Hematopoietic multipotent progenitor cell treated with erythropoietin and hydrocortisone succinate and interleukin-3 and kit ligand, for 4 days (in vitro differentiated cells): ENCODE results near the gene EVI5.
"Not testable (repeated sequence)": the region's sequence is repeated elsewhere in the genome, so short reads cannot be mapped to it uniquely, and the experiment has no call there.

Experiments
- DNase-seq: peaks from one replicate; pipeline ENCODE4 v3.0.0-alpha.2; 2015

The EVI5 gene

GRCh38 chr1:92567211-92567868 is 217.6 kb downstream of the EVI5 start:
- DNase-seq: peak; percentile 48

DNA sequence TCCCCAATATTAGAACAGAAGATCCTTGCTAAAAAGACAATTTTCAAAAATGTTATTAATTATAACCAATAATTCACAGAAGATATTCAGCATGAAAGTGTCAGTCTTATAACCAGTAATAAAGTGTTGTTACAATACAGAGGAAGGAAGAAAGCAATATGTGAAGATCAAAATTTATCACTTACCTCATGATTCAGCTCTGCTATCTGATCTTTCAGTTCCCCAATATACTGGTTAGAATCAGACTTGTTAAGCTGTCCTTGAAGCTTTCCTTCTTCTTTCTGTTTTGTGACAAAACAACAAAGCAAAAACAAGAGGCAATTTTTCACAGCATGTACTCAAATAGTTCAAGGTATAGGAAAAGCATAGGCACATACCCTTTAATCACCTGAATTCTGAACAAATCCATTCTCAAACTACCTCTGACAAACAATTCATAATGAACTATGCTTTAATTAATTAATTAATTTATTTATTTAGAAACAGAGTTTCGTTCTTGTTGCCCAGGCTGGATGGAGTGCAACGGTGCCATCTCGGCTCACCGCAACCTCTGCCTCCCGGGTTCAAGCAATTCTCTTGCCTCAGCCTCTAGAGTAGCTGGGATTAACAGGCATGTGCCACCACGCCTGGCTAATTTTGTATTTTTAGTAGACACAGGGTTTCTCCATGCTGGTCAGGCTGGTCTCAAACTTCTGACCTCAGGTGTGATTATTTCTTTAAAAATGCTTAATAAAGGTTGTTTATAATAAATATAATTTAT is 221.3 kb downstream of the EVI5 start:
- peak; percentile 65 for DNase-seq

DNA sequence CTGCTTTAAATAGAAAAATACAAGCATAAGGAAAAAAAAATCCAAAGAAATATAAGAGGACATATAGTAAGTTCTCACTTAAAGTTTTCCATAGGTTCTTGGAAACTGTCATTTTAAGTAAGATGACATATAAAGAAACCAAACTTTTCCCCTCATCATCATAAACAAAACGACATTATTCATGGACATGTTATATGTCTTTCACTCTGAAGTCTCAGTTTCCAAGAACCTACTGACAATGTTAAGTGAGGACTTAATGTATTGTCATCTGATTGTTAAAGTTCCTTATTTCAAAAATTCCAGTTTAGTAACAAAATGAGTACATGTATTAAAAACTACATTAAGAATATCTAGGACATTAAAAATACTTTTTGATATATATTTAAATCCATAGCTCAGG is 228.6 kb downstream of the EVI5 start:
- no peak for DNase-seq

GRCh38 chr1:92554216-92554615 is 230.7 kb downstream of the EVI5 start:
- no peak for DNase-seq

DNA sequence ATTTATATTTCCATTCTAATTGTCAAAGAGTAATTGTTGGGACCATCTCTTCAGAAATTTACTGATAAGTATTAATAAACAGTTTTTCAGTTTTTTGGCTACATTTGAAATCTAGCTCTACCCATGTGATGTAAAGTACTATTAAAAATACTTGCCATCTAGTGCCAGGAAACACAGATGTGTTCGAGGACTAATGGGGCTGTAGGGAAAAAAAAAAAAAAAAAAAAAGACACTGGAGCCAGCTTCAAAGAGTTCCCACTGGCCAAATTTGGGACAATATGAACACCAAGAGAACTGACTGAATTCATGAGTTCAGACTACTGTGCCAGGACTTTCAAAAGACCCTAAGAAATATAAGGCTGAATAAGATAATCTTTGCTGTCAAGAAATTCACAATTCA is 233.0 kb downstream of the EVI5 start:
- no peak for DNase-seq

DNA sequence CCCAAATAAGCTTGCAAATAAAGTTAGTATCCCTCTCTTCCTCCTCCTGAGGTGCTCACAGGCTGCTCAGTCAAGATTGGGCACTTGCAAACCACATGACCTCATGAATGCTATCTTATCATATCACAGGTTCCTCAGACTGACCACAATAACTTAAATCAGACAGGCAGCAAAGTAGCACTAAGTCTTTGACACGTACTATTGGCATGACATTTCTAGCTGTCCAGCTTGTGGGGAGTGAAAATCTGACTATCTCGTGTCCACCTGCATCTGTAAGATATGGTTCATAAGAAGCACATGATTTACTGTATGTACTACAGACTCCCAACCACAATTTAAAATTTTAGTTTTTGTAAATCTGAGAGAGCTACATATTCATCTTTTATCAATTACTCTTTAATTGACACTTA is 240.1 kb downstream of the EVI5 start:
- DNase-seq: peak; percentile 97

GRCh38 chr1:92543131-92544055 is 241.5 kb downstream of the EVI5 start:
- DNase-seq: peak; percentile 19

- DNase-seq: no peak
These were observed 246.4 kb downstream of the EVI5 start for GRCh38 chr1:92538413-92539061.

DNA sequence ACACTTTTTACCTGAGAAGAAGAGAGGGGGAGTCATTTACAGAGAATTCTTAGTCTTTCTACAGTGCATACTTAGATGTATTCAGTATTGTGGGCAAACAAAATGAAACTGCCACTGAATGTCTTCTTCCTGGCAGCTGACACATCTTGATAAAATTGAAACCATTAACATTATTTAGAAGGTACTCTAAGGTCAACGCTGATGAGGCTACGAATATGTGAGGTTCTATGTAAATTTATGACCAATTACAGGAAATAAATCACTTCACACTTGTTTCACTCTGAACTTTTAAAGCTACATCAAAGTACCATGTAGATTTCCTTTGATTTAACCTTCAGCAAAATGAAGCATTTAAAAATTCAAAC is 246.9 kb downstream of the EVI5 start:
- DNase-seq: peak; percentile 60

GRCh38 chr1:92536980-92537884 is 247.7 kb downstream of the EVI5 start:
- DNase-seq: peak; percentile 56

DNA sequence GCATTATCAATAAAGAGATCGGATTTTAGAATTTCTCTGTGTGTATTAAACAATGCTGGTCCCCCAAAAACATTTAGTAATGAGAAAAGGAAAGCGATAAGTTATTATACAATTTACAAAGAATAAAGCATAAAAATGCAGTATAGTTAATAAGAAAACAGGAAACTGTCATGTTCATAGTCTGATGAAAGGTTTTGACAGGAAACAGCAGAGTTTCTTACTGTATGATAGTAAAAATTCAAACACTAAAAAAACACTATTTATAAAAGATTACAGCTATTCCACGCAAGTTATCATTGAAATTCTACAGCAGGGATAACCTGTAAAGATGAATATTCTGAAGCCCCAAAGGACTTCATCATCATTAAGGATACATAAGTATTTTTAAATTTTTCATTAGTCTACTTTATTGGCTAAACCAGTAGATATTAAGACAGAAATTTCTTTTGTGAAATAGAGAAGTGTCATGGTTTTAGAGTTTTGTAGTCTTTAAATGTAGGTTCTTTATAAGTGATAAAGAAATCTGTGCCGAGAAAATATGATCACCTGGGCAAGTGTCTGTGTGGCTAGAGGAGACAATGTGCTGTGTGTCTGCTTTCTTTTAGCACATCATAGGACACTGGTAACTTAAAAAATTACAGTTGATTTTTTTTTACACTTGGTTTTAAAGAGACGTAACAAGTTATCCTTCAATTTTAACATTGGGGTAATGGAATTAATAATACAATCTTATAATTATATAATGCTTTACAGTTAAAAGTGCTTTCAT is 248.5 kb downstream of the EVI5 start:
- no peak for DNase-seq

GRCh38 chr1:92532371-92532770 is 252.5 kb downstream of the EVI5 start:
- DNase-seq: not testable (repeated sequence)

DNA sequence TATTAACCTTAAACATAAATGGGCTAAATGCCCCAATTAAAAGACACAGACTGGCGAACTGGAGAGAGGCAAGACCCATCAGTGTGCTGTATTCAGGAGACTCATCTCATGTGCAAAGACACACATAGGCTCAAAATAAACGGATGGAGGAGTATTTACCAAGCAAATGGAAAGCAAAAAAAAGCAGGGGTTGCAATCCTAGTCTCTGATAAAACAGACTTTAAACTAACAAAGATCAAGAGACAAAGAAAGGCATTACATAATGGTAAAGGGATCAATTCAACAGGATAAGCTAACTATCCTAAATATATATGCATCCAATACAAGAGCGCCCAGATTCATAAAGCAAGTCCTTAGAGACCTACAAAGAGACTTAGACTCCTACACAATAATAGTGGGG is 253.0 kb downstream of the EVI5 start:
- not testable (repeated sequence) for DNase-seq

- DNase-seq: no peak
These were observed 257.2 kb downstream of the EVI5 start for GRCh38 chr1:92527670-92528069.

- not testable (repeated sequence) for DNase-seq
These were observed 259.8 kb downstream of the EVI5 start for GRCh38 chr1:92524944-92525590.

GRCh38 chr1:92519043-92519442 is 265.9 kb downstream of the EVI5 start:
- no peak for DNase-seq

DNA sequence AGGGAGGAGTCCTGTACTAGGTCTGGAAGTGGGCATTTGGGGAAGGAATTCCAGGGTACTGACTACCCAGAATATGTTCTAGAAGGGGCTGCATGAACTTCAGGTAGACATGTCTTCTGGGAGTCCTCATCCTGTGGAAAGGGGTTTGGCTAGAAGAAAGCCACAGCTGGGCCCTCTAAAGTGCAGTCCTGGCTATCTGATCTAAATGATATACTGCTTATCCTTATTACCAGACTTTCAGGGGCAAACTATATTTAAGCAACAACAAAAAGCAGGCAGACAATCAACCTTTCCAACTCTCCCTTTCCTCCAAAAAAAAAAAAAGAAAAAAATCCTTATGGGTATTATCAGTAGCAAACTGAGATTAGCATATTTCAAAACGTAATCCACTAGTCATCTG is 268.3 kb downstream of the EVI5 start:
- DNase-seq: no peak

GRCh38 chr1:92515796-92516201 is 269.1 kb downstream of the EVI5 start:
- DNase-seq: peak; percentile 58

- no peak for DNase-seq
These were observed 273.4 kb downstream of the EVI5 start for GRCh38 chr1:92511541-92511940.

- no peak for DNase-seq
These were observed 275.3 kb downstream of the EVI5 start for GRCh38 chr1:92509619-92510018.
